NCI-H774 (cell line): ENCODE data around the gene SLC24A3.
"Not testable (repeated sequence)": the region's sequence is repeated elsewhere in the genome, so short reads cannot be mapped to it uniquely, and the experiment has no call there.

Experiments
- DNase-seq: peaks from one replicate; lab custom pipeline; 2025; lab: John Stamatoyannopoulos, UW

Gene SLC24A3

GRCh38 chr20:19747903-19748302 is 535.5 kb downstream of the SLC24A3 start:
- no peak for DNase-seq

GRCh38 chr20:19748681-19749080 is 536.2 kb downstream of the SLC24A3 start:
- DNase-seq, result no peak

- DNase-seq, result no peak
These were observed 537.2 kb downstream of the SLC24A3 start for GRCh38 chr20:19749618-19750071.

- no peak for DNase-seq
These were observed 537.7 kb downstream of the SLC24A3 start for GRCh38 chr20:19750101-19750606.

GRCh38 chr20:19750907-19751636 is 538.6 kb downstream of the SLC24A3 start:
- DNase-seq, result no peak

GRCh38 chr20:19754201-19754600 is 541.8 kb downstream of the SLC24A3 start:
- DNase-seq, result not testable (repeated sequence)

- DNase-seq, result peak; percentile 28
These were observed 544.5 kb downstream of the SLC24A3 start for GRCh38 chr20:19756761-19757486.

- peak; percentile 65 for DNase-seq
These were observed 545.2 kb downstream of the SLC24A3 start for GRCh38 chr20:19757487-19758132.

- DNase-seq, result peak; percentile 58
These were observed 545.7 kb downstream of the SLC24A3 start, which contains the start of gene RIN2 for GRCh38 chr20:19758133-19758500. Gene RIN2 (plus strand): TSS chr20:19758258. CDS start chr20:19889602, 131,344 bp downstream.

GRCh38 chr20:19758501-19759331 is 546.3 kb downstream of the SLC24A3 start:
- no peak for DNase-seq

GRCh38 chr20:19760371-19760721 is 547.9 kb downstream of the SLC24A3 start:
- no peak for DNase-seq

- DNase-seq, result no peak
These were observed 548.9 kb downstream of the SLC24A3 start for GRCh38 chr20:19761326-19761725.

- no peak for DNase-seq
These were observed 549.4 kb downstream of the SLC24A3 start for GRCh38 chr20:19761841-19762240.

- no peak for DNase-seq
These were observed 551.8 kb downstream of the SLC24A3 start for GRCh38 chr20:19764207-19764606.

GRCh38 chr20:19765266-19765665 is 552.8 kb downstream of the SLC24A3 start:
- DNase-seq, result no peak

GRCh38 chr20:19765913-19766312 is 553.5 kb downstream of the SLC24A3 start:
- DNase-seq, result no peak

- no peak for DNase-seq
These were observed 554.6 kb downstream of the SLC24A3 start for GRCh38 chr20:19767070-19767469.

GRCh38 chr20:19768325-19768842 is 555.9 kb downstream of the SLC24A3 start:
- DNase-seq, result no peak

GRCh38 chr20:19769507-19769906 is 557.1 kb downstream of the SLC24A3 start:
- no peak for DNase-seq

- DNase-seq, result no peak
These were observed 557.9 kb downstream of the SLC24A3 start for GRCh38 chr20:19770375-19770774.

- no peak for DNase-seq
These were observed 558.6 kb downstream of the SLC24A3 start for GRCh38 chr20:19771031-19771430.
